ENCODE data around the gene SAG.
"Not testable (repeated sequence)": the region's sequence is repeated elsewhere in the genome, so short reads cannot be mapped to it uniquely, and the experiment has no call there.

Gene SAG

GRCh38 chr2:233331536-233331935 lies 23.9 kb downstream of the SAG start:
- no peak for DNase-seq (ENCODE audit: low spot score)

- no peak for DNase-seq (ENCODE audit: low spot score)
These were observed 24.5 kb downstream of the SAG start for GRCh38 chr2:233332125-233332524.

- no peak for DNase-seq (ENCODE audit: low spot score)
These were observed 27.3 kb downstream of the SAG start for GRCh38 chr2:233334915-233335314.

- DNase-seq (ENCODE audit: low spot score): not testable (repeated sequence)
These were observed 28.5 kb downstream of the SAG start for GRCh38 chr2:233336091-233336490.

GRCh38 chr2:233336541-233336940 lies 28.9 kb downstream of the SAG start:
- DNase-seq (ENCODE audit: low spot score): no peak

- no peak for DNase-seq (ENCODE audit: low spot score)
These were observed 30.4 kb downstream of the SAG start for GRCh38 chr2:233338046-233338445.

GRCh38 chr2:233338812-233339368 lies 31.3 kb downstream of the SAG start:
- no peak for DNase-seq (ENCODE audit: low spot score)

GRCh38 chr2:233339427-233339826 lies 31.8 kb downstream of the SAG start:
- DNase-seq (ENCODE audit: low spot score): no peak

GRCh38 chr2:233341296-233341695 lies 33.7 kb downstream of the SAG start:
- DNase-seq (ENCODE audit: low spot score): no peak

GRCh38 chr2:233342301-233342700 lies 34.7 kb downstream of the SAG start:
- no peak for DNase-seq (ENCODE audit: low spot score)

GRCh38 chr2:233343171-233343705 lies 35.6 kb downstream of the SAG start:
- DNase-seq (ENCODE audit: low spot score): no peak

GRCh38 chr2:233346376-233346775 lies 38.8 kb downstream of the SAG start:
- no peak for DNase-seq (ENCODE audit: low spot score)

GRCh38 chr2:233346930-233347329 lies 39.3 kb downstream of the SAG start:
- no peak for DNase-seq (ENCODE audit: low spot score)

GRCh38 chr2:233349005-233349998 lies 41.7 kb downstream of the SAG start:
- no peak for DNase-seq (ENCODE audit: low spot score)

- DNase-seq (ENCODE audit: low spot score): peak; percentile 96
These were observed 43.1 kb downstream of the SAG start for GRCh38 chr2:233350708-233351107.

- no peak for DNase-seq (ENCODE audit: low spot score)
These were observed 43.8 kb downstream of the SAG start for GRCh38 chr2:233351423-233351822.

- DNase-seq (ENCODE audit: low spot score): no peak
These were observed 44.7 kb downstream of the SAG start for GRCh38 chr2:233352141-233352842.

- DNase-seq (ENCODE audit: low spot score): no peak
These were observed 45.6 kb downstream of the SAG start for GRCh38 chr2:233353101-233353768.

GRCh38 chr2:233353769-233354499 lies 46.3 kb downstream of the SAG start, which contains the start of gene DGKD:
TSS of gene DGKD (plus strand) at chr2:233354494. CDS start at chr2:233354519, 25 bp downstream.
- DNase-seq (ENCODE audit: low spot score): peak; percentile 40

GRCh38 chr2:233354500-233354924 lies 46.9 kb downstream of the SAG start:
- no peak for DNase-seq (ENCODE audit: low spot score)

- DNase-seq (ENCODE audit: low spot score): peak; percentile 18
These were observed 47.5 kb downstream of the SAG start for GRCh38 chr2:233354971-233355574.

All from RKO (cell line).